Cardiac ventricle fibroblast (primary cell): Measurements from ENCODE around the gene ZBTB8A. TPM values are rescaled to one million over a fixed set of nuclear protein-coding genes. Genes with fewer than 3 reads are reported as not detected.

Experiments used
- total RNA-seq: library from RNA; depleted of rRNA; stranded (reverse); fragments of >200 nt; gene quantifications from 2 replicates; pipeline ENCODE4 v1.2.3, GENCODE V29; 2015

Gene ZBTB8A
- 4.7 and 5.2 TPM in 2 replicates for total RNA-seq

GRCh38 chr1:32538887-32539583 lies at the start of gene ZBTB8A:
ZBTB8A (plus strand) TSS chr1:32539427; CDS start chr1:32592932, 53,505 bp downstream.

GRCh38 chr1:32650248-32650751 lies 111.1 kb downstream of the ZBTB8A start, which contains the start of gene ZBTB8OS:
ZBTB8OS (minus strand) TSS chr1:32650550; CDS start chr1:32650529, 21 bp downstream.

GRCh38 chr1:32650752-32651460 lies 111.7 kb downstream of the ZBTB8A start, which contains the start of gene RBBP4:
RBBP4 (plus strand) TSS chr1:32651208; CDS start chr1:32651307, 99 bp downstream.

Other genes starting within 250 kb of the ZBTB8A start
- gene HDAC1, start 247.3 kb upstream of the ZBTB8A start, total RNA-seq = 46.2 and 46.7 TPM in 2 replicates
- gene MARCKSL1, start 203.2 kb upstream of the ZBTB8A start, total RNA-seq = 419 and 469 TPM in 2 replicates
- gene FAM229A, start 176.9 kb upstream of the ZBTB8A start, total RNA-seq = 2.7 and 4.1 TPM in 2 replicates
- gene TSSK3, start 176.9 kb upstream of the ZBTB8A start, total RNA-seq = not detected in 2 replicates
- gene BSDC1, start 145.0 kb upstream of the ZBTB8A start, total RNA-seq = 40.3 and 45.5 TPM in 2 replicates
- not detected in 2 replicates for gene ZBTB8B, start 74.4 kb upstream of the ZBTB8A start, total RNA-seq
- 15.7 and 16.5 TPM in 2 replicates for gene ZBTB8OS, start 111.1 kb downstream of the ZBTB8A start, total RNA-seq
- gene RBBP4, start 111.8 kb downstream of the ZBTB8A start, total RNA-seq = 93.0 and 97.3 TPM in 2 replicates
- 42.6 and 43.4 TPM in 2 replicates for gene SYNC, start 163.3 kb downstream of the ZBTB8A start, total RNA-seq